SK-N-SH treated with all-trans-retinoic acid at 6 μM for 48 hours (cell line): ENCODE data around the gene SLC13A3.

ENCODE experiments used
- ARNTL ChIP-seq: fragments of 450-650 bp; formaldehyde crosslinking; IDR thresholded peaks from 2 replicates; pipeline ENCODE4 v1.5.0; 2020; ENCODE audit warnings: low read depth, mild to moderate bottlenecking, moderate library complexity, borderline replicate concordance
- PATZ1 ChIP-seq: fragments of 250-450 bp; sonication (Bioruptor Pico); IDR thresholded peaks from 2 replicates; pipeline ENCODE4 v1.8.0; 2020; ENCODE audit warnings: mild to moderate bottlenecking, moderate library complexity, borderline replicate concordance
- SNAI2 ChIP-seq: fragments of 250-450 bp; sonication (Bioruptor Pico); IDR thresholded peaks from 2 replicates; pipeline ENCODE4 v1.5.0; 2020; ENCODE audit warnings: mild to moderate bottlenecking, moderate library complexity
- TF ChIP-seq, protein P1 (sequence below): fragments of 250-450 bp; sonication (Bioruptor Pico); IDR thresholded peaks from 2 replicates; pipeline ENCODE4 v1.8.0; 2021; ENCODE audit warnings: low read depth, mild to moderate bottlenecking, moderate library complexity, borderline replicate concordance

DNA sequence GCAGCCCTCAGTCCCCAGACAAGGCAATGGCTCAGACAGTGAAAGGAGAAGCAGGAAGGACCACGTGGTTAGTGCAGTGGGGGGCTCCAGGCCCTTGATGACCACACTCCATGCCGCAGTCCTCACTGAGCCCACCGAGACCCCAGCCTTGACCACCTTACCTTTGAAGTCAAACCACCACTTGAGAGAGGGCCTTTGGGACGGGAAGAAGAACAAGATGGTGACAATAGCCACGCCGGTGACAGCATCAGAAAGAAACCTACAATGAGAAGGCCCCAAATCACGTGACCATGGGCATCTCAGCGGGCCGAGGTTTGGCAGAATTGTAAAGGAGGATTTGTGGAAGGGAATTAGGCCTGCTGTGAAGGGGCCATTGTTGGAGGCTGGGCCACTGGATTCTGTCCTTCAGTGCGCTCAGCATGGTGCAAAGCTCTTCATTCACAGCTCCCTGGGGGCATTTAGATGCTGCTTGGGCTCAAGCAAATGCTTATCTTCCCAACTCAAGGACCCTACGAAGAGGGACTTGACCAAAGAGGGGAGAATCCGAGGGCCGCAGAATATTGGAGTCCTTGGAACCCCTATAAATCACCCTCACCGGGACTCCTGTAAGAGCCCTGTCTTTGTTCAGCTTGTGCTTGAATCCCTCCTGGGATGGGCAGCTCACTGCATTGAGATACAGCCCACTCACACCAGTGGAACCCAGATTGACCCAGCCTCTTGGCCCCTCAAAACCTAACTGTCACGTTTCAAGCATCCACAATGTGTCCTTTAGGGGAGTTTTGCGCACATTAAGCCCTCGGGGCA is 67.6 kb downstream of the SLC13A3 start:
- TF ChIP-seq PATZ1 (CRISPR knock-in tag) (no peak), ARNTL (no peak), SNAI2 (CRISPR knock-in tag) (no peak)
- TF ChIP-seq, protein P1, sequence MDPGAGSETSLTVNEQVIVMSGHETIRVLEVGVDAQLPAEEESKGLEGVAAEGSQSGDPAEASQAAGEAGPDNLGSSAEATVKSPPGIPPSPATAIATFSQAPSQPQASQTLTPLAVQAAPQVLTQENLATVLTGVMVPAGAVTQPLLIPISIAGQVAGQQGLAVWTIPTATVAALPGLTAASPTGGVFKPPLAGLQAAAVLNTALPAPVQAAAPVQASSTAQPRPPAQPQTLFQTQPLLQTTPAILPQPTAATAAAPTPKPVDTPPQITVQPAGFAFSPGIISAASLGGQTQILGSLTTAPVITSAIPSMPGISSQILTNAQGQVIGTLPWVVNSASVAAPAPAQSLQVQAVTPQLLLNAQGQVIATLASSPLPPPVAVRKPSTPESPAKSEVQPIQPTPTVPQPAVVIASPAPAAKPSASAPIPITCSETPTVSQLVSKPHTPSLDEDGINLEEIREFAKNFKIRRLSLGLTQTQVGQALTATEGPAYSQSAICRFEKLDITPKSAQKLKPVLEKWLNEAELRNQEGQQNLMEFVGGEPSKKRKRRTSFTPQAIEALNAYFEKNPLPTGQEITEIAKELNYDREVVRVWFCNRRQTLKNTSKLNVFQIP (CRISPR knock-in tag) = no peak
